Muscle layer of colon (tissue), 2 donors: ENCODE data around the gene CACNG6.
"Not testable (repeated sequence)": the region's sequence is repeated elsewhere in the genome, so short reads cannot be mapped to it uniquely, and the experiment has no call there.

Source experiments
- H3K27ac ChIP-seq: one replicate; pipeline ENCODE4 v1.7.0; 2013; ENCODE audit warnings: low read depth, mild to moderate bottlenecking, low read length, moderate library complexity
- H3K27me3 ChIP-seq, 2 donors: one replicate each; pipeline ENCODE4 v1.7.0; 2013; ENCODE audit warnings: low read length in 2 of 2, mild to moderate bottlenecking in 2 of 2; ENCODE audit not compliant: insufficient read depth in 2 of 2, control insufficient read depth in 1 of 2
- H3K36me3 ChIP-seq: one replicate; pipeline ENCODE4 v1.7.0; 2013; ENCODE audit warnings: mild to moderate bottlenecking, low read length; ENCODE audit not compliant: insufficient read depth
- H3K4me1 ChIP-seq: one replicate; pipeline ENCODE4 v1.7.0; 2013; ENCODE audit warnings: mild to moderate bottlenecking, low read length; ENCODE audit not compliant: insufficient read depth
- H3K4me3 ChIP-seq, 2 donors: one replicate each; pipeline ENCODE4 v1.7.0; 2013; ENCODE audit warnings: low read length in 2 of 2, low read depth in 1 of 2, mild to moderate bottlenecking in 1 of 2, moderate library complexity in 1 of 2
- H3K9ac ChIP-seq: one replicate; pipeline ENCODE4 v1.7.0; 2013; ENCODE audit warnings: low read length
- H3K9me3 ChIP-seq: one replicate; pipeline ENCODE4 v1.7.0; 2013; ENCODE audit warnings: mild to moderate bottlenecking, low read length
- donor health status: abdominal sarcoma.
- donor health status: Adenocarcinoma of cecum.

CACNG6 gene, protein sequence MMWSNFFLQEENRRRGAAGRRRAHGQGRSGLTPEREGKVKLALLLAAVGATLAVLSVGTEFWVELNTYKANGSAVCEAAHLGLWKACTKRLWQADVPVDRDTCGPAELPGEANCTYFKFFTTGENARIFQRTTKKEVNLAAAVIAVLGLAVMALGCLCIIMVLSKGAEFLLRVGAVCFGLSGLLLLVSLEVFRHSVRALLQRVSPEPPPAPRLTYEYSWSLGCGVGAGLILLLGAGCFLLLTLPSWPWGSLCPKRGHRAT

DNA sequence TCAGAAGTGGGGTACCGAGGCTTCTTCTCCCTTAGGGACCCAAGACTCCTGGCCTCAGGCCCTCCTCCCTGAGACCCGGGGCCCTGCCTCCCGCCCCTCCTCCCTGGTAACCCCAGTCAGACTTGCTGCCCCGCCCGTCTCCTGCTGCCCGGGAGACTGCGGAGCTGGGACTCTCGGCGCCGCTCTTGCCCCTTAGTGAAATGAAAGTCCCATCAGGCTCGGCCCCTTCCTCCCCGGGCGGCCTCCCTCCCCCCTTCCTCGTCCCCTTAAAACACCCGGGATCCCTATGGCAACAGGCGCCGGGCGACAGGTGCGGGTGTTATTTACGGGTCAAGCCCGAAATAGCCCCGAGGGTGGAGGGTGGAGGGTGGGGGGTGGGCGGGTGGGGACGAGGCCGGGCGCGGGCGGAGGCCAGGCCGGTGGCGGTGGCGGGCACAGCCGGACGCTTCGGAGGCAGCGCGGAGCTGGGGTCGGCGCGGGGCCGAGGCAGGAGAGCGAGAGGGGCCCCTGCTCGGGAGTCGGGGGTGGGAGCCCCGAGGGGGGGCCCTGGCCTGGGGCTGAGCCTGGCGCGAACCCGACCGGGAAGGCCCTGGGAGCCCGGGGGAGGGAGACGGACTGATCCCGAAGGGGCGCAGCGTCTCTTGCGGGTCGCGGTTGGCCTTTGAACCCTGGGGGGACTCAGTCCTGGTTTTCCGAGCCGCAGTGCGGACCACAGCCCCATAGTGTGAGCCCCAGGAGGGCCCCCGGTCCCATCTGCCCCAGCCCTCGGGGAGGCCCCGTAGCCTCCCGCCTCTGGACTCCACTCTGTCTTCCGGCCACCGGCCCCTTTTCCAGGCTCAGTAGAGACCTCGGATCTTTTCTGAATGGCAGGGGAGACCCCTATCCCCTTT lies at the start of gene CACNG6:
Gene CACNG6, plus strand, starts transcription at position 414 of the 890 bp plus-strand sequence. CDS start 1,241 bp downstream, outside the sequence.
- peaks cover 29 to 48% of the 10 kb centered on the region in 2 donors for H3K27me3 ChIP-seq
- no peaks in the 10 kb centered on the region for H3K4me1 ChIP-seq
- H3K4me3 ChIP-seq: peak within 1 kb of the TSS in 1 of 2 donors; percentile 27
- no peaks in the 10 kb centered on the region for H3K9me3 ChIP-seq
- no peak within 1 kb of the TSS for H3K9ac ChIP-seq
- H3K36me3 ChIP-seq: no peaks in the 10 kb centered on the region
- no peak within 1 kb of the TSS for H3K27ac ChIP-seq

DNA sequence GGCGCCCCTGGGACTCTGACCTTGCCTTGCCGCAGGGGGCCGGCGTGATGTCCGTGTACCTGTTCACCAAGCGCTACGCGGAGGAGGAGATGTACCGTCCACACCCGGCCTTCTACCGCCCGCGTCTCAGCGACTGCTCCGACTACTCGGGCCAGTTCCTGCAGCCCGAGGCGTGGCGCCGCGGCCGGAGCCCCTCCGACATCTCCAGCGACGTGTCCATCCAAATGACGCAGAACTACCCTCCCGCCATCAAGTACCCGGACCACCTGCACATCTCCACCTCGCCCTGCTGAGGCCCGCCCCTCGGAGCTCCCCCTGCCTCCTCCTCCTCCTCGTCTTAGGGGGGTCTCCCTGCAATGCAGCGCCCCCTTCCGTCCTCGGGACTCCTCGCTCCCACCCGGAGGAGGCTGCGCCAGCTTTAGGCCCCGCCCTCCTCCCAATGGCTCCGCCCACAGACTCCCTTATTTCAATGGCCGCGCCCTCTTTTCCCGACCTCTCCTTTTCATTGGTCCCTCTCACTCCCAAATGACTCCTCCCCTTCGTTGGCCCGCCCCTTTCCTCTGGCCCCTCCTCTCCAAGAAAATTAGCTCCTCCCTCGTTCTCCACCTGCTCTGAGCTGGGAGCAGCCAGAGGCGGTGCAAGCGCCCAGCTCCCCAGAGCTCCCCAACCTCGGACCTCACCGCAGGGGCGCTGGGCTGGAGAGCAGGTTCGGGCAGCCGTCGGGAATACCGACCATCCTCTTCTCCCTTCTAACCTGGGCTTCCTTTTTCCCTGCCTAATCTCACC lies 49.2 kb upstream of the CACNG6 start:
- Histone ChIP-seq H3K9ac (no peak overlapping the region), H3K27me3 (peaks cover 23 to 25% of the 10 kb centered on the region in 2 donors)

DNA sequence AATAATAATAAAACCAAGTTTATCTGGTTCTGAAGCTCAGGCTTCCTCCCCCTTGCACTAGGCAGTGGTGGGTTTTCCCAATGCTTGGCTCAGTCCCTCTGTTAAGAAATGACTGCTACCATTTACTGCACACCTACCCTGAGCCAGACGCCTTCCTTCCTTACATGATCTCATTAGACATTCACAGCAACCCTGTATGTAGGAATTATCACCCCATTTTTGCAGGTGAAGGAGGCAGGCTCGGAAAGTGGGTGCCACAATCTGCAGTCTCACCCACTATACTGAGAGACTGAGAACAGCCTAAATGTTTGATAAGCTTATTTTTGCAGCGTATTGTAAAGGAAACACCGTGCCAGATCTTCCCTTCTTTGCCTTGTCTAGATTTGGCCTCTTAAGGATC lies 47.0 kb upstream of the CACNG6 start:
- Histone ChIP-seq H3K4me1 (no peaks in the 10 kb centered on the region), H3K36me3 (no peaks in the 10 kb centered on the region), H3K27me3 (peaks cover 23 to 25% of the 10 kb centered on the region in 2 donors), H3K9ac (no peak overlapping the region), H3K27ac (no peak overlapping the region), H3K4me3 (no peak overlapping the region), H3K9me3 (no peaks in the 10 kb centered on the region)

More for the DNA sequence above, 49.2 kb upstream of the CACNG6 start:
- Histone ChIP-seq H3K27ac (no peak overlapping the region), H3K36me3 (no peaks in the 10 kb centered on the region), H3K9me3 (no peaks in the 10 kb centered on the region), H3K4me3 (no peak overlapping the region), H3K4me1 (no peaks in the 10 kb centered on the region)

DNA sequence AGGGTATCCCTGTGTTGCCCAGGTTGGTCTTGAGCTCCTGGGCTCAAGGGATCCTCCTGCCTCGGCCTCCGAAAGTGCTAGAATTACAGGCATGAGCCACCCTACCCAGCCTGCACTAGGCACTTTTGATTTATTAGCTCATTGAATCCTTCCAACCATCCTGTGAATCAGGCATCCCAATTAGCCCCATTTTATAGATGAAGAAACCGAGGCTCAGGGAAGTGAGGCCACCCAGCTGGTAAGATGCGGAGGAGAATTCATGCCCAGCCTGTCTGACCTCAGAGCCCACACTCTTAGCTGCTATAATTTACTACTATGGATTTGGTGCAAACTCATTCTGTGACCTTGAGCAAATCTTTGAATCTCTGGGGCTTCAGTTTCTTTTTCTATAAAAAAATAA lies 46.5 kb upstream of the CACNG6 start:
- Histone ChIP-seq H3K36me3 (no peaks in the 10 kb centered on the region), H3K27ac (no peak overlapping the region), H3K4me3 (no peak overlapping the region)

DNA sequence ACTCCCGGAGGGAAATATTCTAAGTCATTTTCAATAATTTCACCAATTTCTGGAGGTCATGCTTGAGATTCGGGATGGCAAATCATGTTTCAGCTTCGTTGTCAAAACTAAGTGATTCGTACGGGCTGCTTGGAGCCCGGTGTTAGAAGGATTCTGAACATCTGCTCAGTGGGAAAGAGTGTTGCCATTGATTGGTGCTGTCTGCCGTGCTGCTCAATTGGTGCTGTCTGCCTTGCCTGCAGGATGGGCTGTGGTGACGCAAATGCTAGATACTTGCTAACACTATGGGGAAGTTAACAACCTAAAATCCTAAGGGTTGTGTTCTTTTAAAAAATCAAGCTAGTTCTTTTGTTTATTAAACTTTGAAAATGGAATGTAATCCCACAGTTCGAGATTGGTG lies 46.0 kb upstream of the CACNG6 start:
- H3K27me3 ChIP-seq: peaks cover 23 to 25% of the 10 kb centered on the region in 2 donors
- H3K27ac ChIP-seq: no peak overlapping the region

More for the DNA sequence above, 46.5 kb upstream of the CACNG6 start:
- Histone ChIP-seq H3K9me3 (no peaks in the 10 kb centered on the region), H3K4me1 (no peaks in the 10 kb centered on the region), H3K27me3 (peaks cover 23 to 25% of the 10 kb centered on the region in 2 donors), H3K9ac (no peak overlapping the region)

DNA sequence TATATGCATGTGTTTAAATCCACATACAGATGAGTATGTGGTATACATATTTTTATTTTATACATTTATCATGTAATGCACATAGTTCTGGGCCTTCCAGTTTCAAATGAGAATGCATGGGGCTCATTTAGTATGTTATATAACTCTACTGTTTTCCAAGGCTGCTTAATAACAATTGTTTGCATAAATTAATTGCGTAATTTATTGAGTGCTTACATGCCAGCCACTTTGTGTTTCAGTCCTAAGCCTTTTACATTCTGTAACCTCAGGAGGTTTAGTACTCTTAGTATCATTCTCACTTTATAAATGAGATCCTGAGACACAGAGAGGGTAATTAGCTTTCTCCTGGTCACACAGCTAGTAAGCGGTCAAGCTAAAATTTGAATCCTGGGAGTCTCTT lies 45.4 kb upstream of the CACNG6 start:
- H3K27me3 ChIP-seq: peaks cover 23% of the 10 kb centered on the region in 2 donors
- no peaks in the 10 kb centered on the region for H3K36me3 ChIP-seq
- no peak overlapping the region for H3K4me3 ChIP-seq
- no peak overlapping the region for H3K27ac ChIP-seq
- H3K9me3 ChIP-seq: no peaks in the 10 kb centered on the region
- H3K9ac ChIP-seq: no peak overlapping the region
- H3K4me1 ChIP-seq: no peaks in the 10 kb centered on the region

More for the DNA sequence above, 46.0 kb upstream of the CACNG6 start:
- Histone ChIP-seq H3K4me1 (no peaks in the 10 kb centered on the region), H3K9ac (no peak overlapping the region), H3K36me3 (no peaks in the 10 kb centered on the region), H3K4me3 (no peak overlapping the region), H3K9me3 (no peaks in the 10 kb centered on the region)

DNA sequence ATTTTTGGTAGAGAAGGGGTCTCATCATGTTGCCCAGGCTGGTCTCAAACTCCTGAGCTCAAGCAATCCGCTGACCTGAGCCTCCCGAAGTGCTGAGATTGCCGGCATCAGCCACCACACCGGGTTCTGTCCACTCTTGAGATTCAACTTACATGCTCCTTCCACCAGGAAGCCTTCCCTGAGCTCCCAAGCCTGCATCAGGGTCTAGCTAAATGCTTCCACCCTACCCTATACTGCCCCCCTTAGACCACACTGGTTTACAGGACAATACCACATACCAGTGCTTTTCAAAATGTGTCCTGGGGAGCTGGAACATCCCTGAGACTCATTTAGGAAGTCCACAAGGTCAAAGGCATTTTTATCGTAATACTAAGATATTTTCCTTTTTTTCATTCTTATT lies 43.8 kb upstream of the CACNG6 start:
- Histone ChIP-seq H3K9me3 (no peaks in the 10 kb centered on the region), H3K36me3 (no peaks in the 10 kb centered on the region), H3K4me1 (no peaks in the 10 kb centered on the region), H3K27me3 (peaks cover 6 to 11% of the 10 kb centered on the region in 2 donors), H3K27ac (no peak overlapping the region), H3K4me3 (no peak overlapping the region), H3K9ac (no peak overlapping the region)

DNA sequence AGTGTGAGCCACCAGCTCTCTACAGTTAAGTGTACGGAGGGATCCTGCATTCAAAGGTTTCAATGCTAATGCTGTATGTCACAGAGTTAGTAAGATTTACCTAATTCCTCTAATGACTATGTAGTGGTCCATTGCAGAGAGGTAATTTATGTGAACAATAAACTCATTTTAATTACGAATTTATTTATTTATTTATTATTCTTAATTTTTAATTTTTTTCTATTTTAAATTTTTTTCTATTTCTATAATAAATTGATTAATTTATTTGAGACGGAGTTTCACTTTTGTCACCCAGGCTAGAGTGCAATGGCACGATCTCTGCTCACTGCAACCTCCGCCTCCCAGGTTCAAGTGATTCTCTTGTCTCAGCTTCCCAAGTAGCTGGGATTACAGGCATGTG lies 42.8 kb upstream of the CACNG6 start:
- not testable (repeated sequence) for H3K36me3 ChIP-seq, H3K27me3 ChIP-seq, H3K4me3 ChIP-seq, H3K9ac ChIP-seq, H3K27ac ChIP-seq, H3K9me3 ChIP-seq, H3K4me1 ChIP-seq

DNA sequence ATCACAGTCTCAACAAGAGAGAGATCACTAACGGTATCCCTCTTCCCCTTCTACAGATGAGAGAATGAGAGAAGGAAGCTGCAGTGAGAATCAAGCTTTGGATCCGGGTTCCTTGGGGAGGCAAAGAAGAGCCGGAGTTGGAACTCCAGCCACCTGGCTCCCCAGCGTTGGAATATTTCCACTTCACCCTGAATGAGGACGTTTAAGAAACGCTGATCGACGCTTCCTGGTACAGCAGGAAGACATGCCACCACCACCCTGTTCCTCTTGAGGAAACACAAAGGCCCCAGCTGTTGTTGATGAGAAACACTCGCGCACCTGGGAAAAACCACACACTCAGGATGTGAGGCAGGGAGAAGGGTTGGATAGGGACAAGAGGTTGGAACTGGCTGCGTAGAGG lies 40.0 kb upstream of the CACNG6 start:
- H3K4me1 ChIP-seq: no peaks in the 10 kb centered on the region
- H3K9me3 ChIP-seq: no peaks in the 10 kb centered on the region
- no peak overlapping the region for H3K27ac ChIP-seq
- H3K4me3 ChIP-seq: no peak overlapping the region
- H3K36me3 ChIP-seq: no peaks in the 10 kb centered on the region
- peaks cover 0 to 3% of the 10 kb centered on the region in 2 donors for H3K27me3 ChIP-seq
- no peak overlapping the region for H3K9ac ChIP-seq

DNA sequence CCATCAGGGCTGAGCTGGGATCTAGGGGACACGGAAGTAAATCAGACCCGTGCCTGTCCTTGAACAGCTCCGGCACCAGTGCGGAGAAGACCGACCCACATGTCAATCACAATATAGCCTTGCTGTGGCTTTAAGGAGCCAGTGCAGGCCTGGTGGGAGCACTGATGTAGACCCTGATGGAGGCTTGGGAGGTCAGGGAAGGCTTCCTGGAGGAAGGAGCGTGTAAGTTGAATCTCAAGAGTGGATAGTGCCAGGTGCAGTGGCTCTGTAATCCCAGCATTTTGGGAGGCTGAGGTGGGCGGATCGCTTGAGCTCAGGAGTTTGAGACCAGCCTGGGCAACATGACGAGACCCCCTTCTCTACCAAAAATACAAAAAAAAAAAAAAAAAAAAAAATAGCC lies 39.5 kb upstream of the CACNG6 start:
- Histone ChIP-seq H3K9me3 (no peaks in the 10 kb centered on the region), H3K9ac (no peak overlapping the region), H3K27me3 (peaks cover 0 to 5% of the 10 kb centered on the region in 2 donors), H3K27ac (no peak overlapping the region), H3K4me1 (no peaks in the 10 kb centered on the region), H3K36me3 (no peaks in the 10 kb centered on the region), H3K4me3 (no peak overlapping the region)

DNA sequence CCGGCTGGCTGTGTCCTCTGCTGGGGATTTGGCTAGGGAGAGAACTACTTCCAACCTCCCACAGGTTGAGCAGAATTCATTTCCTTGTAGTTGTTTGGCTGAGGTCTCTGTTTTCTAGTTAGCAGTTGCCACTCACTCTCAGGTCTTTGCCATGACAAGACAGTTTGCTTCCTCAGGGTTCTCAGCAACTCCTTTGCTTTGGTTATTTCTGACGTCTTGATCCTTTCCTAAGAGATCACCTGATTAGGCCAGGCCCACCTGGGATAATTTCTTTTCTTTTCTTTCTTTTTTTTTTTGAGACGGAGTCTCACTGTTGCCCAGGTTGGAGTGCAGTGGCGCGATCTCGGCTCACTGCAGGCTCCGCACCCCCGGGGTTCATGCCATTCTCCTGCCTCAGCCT lies 38.1 kb upstream of the CACNG6 start:
- no peaks in the 10 kb centered on the region for H3K36me3 ChIP-seq
- H3K27me3 ChIP-seq: peaks cover 8 to 14% of the 10 kb centered on the region in 2 donors
- H3K27ac ChIP-seq: no peak overlapping the region
- H3K9ac ChIP-seq: no peak overlapping the region
- no peaks in the 10 kb centered on the region for H3K4me1 ChIP-seq
- H3K4me3 ChIP-seq: no peak overlapping the region
- no peaks in the 10 kb centered on the region for H3K9me3 ChIP-seq
